GM11168 (cell line): Measurements from ENCODE around the gene NNMT.
"Not testable (repeated sequence)": the region's sequence is repeated elsewhere in the genome, so short reads cannot be mapped to it uniquely, and the experiment has no call there.

Experiments used
- in situ Hi-C: fragments of 300-500 bp; cut with MboI; formaldehyde crosslinking; loops from one replicate; pipeline ENCODE4 v1.12.0; 2022; ENCODE audit warnings: low sequenced_read_pairs; ENCODE audit not compliant: unreplicated experiment

The NNMT gene

GRCh38 chr11:114340311-114341131 lies 44.3 kb downstream of the NNMT start:
- in situ Hi-C loops: no loop called here

GRCh38 chr11:114341667-114342066 lies 45.5 kb downstream of the NNMT start:
- in situ Hi-C loops: not testable (repeated sequence)

GRCh38 chr11:114342476-114342875 lies 46.3 kb downstream of the NNMT start:
- in situ Hi-C loops: no loop called here

GRCh38 chr11:114343020-114343419 lies 46.8 kb downstream of the NNMT start:
- in situ Hi-C loops: no loop called here

- in situ Hi-C loops: no loop called here
These were observed 47.3 kb downstream of the NNMT start for GRCh38 chr11:114343493-114343892.

GRCh38 chr11:114344494-114344893 lies 48.3 kb downstream of the NNMT start:
- in situ Hi-C loops: no loop called here

- in situ Hi-C loops: no loop called here
These were observed 49.5 kb downstream of the NNMT start for GRCh38 chr11:114345575-114346222.

- in situ Hi-C loops: no loop called here
These were observed 50.5 kb downstream of the NNMT start for GRCh38 chr11:114346709-114347141.

GRCh38 chr11:114348200-114349191 lies 52.3 kb downstream of the NNMT start:
- in situ Hi-C loops: no loop called here

- in situ Hi-C loops: loop anchor here (25.0 kb wide), 1 partner anchor 237 kb away; the partner anchor contains the start of gene NXPE4
These were observed 53.8 kb downstream of the NNMT start for GRCh38 chr11:114350022-114350421.

GRCh38 chr11:114353443-114353842 lies 57.2 kb downstream of the NNMT start:
- in situ Hi-C loops: loop anchor here (25.0 kb wide), 1 partner anchor 234 kb away; the partner anchor contains the start of gene NXPE4

GRCh38 chr11:114354076-114354475 lies 57.9 kb downstream of the NNMT start:
- in situ Hi-C loops: loop anchor here (25.0 kb wide), 1 partner anchor 233 kb away; the partner anchor contains the start of gene NXPE4

GRCh38 chr11:114358716-114359115 lies 62.5 kb downstream of the NNMT start:
- in situ Hi-C loops: loop anchor here (25.0 kb wide), 1 partner anchor 229 kb away; the partner anchor contains the start of gene NXPE4

GRCh38 chr11:114359342-114359741 lies 63.1 kb downstream of the NNMT start:
- in situ Hi-C loops: loop anchor here (25.0 kb wide), 1 partner anchor 228 kb away; the partner anchor contains the start of gene NXPE4

GRCh38 chr11:114362326-114362725 lies 66.1 kb downstream of the NNMT start:
- in situ Hi-C loops: loop anchor here (25.0 kb wide), 1 partner anchor 225 kb away; the partner anchor contains the start of gene NXPE4

- in situ Hi-C loops: loop anchor here (25.0 kb wide), 1 partner anchor 224 kb away; the partner anchor contains the start of gene NXPE4
These were observed 66.8 kb downstream of the NNMT start for GRCh38 chr11:114362958-114363357.
